Upper lobe of right lung (tissue), 1 donor: ENCODE data around the gene RAPGEF2. TPM values are rescaled to one million over a fixed set of nuclear protein-coding genes. Genes with fewer than 3 reads are reported as not detected.

Source experiments
- ATAC-seq: fragments of 200-7000 bp; cut with Tn5 transposase; one replicate; pipeline ENCODE4 v1.9.1; 2020; ENCODE audit warnings: mild to moderate bottlenecking, moderate library complexity
- DNase-seq: peaks from one replicate; pipeline ENCODE4 v3.0.0-alpha.2; 2020
- H3K27ac ChIP-seq: fragments of 200-600 bp; one replicate; pipeline ENCODE4 v1.8.0; 2022
- H3K27me3 ChIP-seq: fragments of 200-600 bp; one replicate; pipeline ENCODE4 v1.8.0; 2022; ENCODE audit warnings: mild to moderate bottlenecking
- H3K36me3 ChIP-seq: fragments of 200-600 bp; one replicate; pipeline ENCODE4 v1.8.0; 2022
- H3K4me1 ChIP-seq: fragments of 200-600 bp; one replicate; pipeline ENCODE4 v1.8.0; 2022
- H3K4me3 ChIP-seq: fragments of 200-600 bp; one replicate; pipeline ENCODE4 v1.8.0; 2022; ENCODE audit warnings: mild to moderate bottlenecking
- H3K9me3 ChIP-seq: fragments of 200-600 bp; one replicate; pipeline ENCODE4 v1.8.0; 2022
- CTCF ChIP-seq: fragments of 200-600 bp; IDR thresholded peaks from one replicate; pipeline ENCODE4 v1.8.0; 2022; ENCODE audit warnings: antibody characterized with exemption
- intact Hi-C: fragments of 100-400 bp; cut with DNase I; formaldehyde crosslinking; loops from one replicate; pipeline ENCODE4 v1.11.0; 2022
- total RNA-seq: library from RNA; stranded (reverse); fragmentation: NEBNext Ultra II Directional; extraction: Animal tissue kit (Norgen Biotek cat#: 25700); gene quantifications from one replicate; pipeline ENCODE4 v1.2.1, GENCODE V29; 2021
- donor health status: DM: no; HTN: yes; CAD: no; lungs with severe emphysema.

Gene RAPGEF2
- total RNA-seq, 1 donor from 2014 or later: 61.3 TPM

- H3K4me3 ChIP-seq: no peak overlapping the region
- DNase-seq (no peak), ATAC-seq (no peak)
- no peaks in the 10 kb centered on the region for H3K4me1 ChIP-seq
- no peaks in the 10 kb centered on the region for H3K9me3 ChIP-seq
- intact Hi-C loops: no loop called here
- H3K36me3 ChIP-seq: peaks cover 36% of the 10 kb centered on the region
- TF ChIP-seq CTCF: no peak
- H3K27ac ChIP-seq: no peak overlapping the region
- no peaks in the 10 kb centered on the region for H3K27me3 ChIP-seq
These were observed 223.6 kb downstream of the RAPGEF2 start for GRCh38 chr4:159326480-159326879.

- no peak for TF ChIP-seq CTCF
- Histone ChIP-seq H3K27me3 (no peaks in the 10 kb centered on the region), H3K36me3 (peaks cover 42% of the 10 kb centered on the region), H3K9me3 (no peaks in the 10 kb centered on the region), H3K27ac (no peak overlapping the region), H3K4me3 (no peak overlapping the region), H3K4me1 (no peaks in the 10 kb centered on the region)
- intact Hi-C loops: no loop called here
- no peak for DNase-seq
- no peak for ATAC-seq
These were observed 225.9 kb downstream of the RAPGEF2 start for GRCh38 chr4:159328766-159329165.

GRCh38 chr4:159334461-159334860 lies 231.6 kb downstream of the RAPGEF2 start:
- Histone ChIP-seq H3K9me3 (no peaks in the 10 kb centered on the region), H3K4me3 (no peak overlapping the region), H3K4me1 (no peaks in the 10 kb centered on the region), H3K36me3 (peaks cover 63% of the 10 kb centered on the region), H3K27ac (no peak overlapping the region), H3K27me3 (no peaks in the 10 kb centered on the region)
- intact Hi-C loops: no loop called here
- ATAC-seq (no peak), DNase-seq (no peak)
- no peak for TF ChIP-seq CTCF

- H3K9me3 ChIP-seq: no peaks in the 10 kb centered on the region
- peaks cover 62% of the 10 kb centered on the region for H3K36me3 ChIP-seq
- no peak for DNase-seq
- ATAC-seq: no peak
- intact Hi-C loops: no loop called here
- H3K4me1 ChIP-seq: no peaks in the 10 kb centered on the region
- TF ChIP-seq CTCF: no peak
- H3K27ac ChIP-seq: no peak overlapping the region
- H3K27me3 ChIP-seq: no peaks in the 10 kb centered on the region
- H3K4me3 ChIP-seq: no peak overlapping the region
These were observed 234.2 kb downstream of the RAPGEF2 start for GRCh38 chr4:159337041-159337440.

- no peak for TF ChIP-seq CTCF
- ATAC-seq (no peak), DNase-seq (no peak)
- H3K4me1 ChIP-seq: no peaks in the 10 kb centered on the region
- no peaks in the 10 kb centered on the region for H3K27me3 ChIP-seq
- H3K36me3 ChIP-seq: peaks cover 77% of the 10 kb centered on the region
- intact Hi-C loops: no loop called here
- H3K9me3 ChIP-seq: no peaks in the 10 kb centered on the region
- H3K27ac ChIP-seq: no peak overlapping the region
- no peak overlapping the region for H3K4me3 ChIP-seq
These were observed 238.6 kb downstream of the RAPGEF2 start for GRCh38 chr4:159341522-159341921.

- no peak overlapping the region for H3K4me3 ChIP-seq
- H3K9me3 ChIP-seq: no peaks in the 10 kb centered on the region
- ATAC-seq (no peak), DNase-seq (no peak)
- no peak overlapping the region for H3K27ac ChIP-seq
- no peak for TF ChIP-seq CTCF
- H3K36me3 ChIP-seq: peaks cover 81% of the 10 kb centered on the region
- no peaks in the 10 kb centered on the region for H3K4me1 ChIP-seq
- H3K27me3 ChIP-seq: no peaks in the 10 kb centered on the region
- intact Hi-C loops: no loop called here
These were observed 239.5 kb downstream of the RAPGEF2 start for GRCh38 chr4:159342374-159342773.
